ENCODE results near the gene FRMD4B. TPM values are rescaled to one million over a fixed set of nuclear protein-coding genes. Genes with fewer than 3 reads are reported as not detected.

The FRMD4B gene
- total RNA-seq, 1 donor from 2014 or later: 16.1 TPM

DNA sequence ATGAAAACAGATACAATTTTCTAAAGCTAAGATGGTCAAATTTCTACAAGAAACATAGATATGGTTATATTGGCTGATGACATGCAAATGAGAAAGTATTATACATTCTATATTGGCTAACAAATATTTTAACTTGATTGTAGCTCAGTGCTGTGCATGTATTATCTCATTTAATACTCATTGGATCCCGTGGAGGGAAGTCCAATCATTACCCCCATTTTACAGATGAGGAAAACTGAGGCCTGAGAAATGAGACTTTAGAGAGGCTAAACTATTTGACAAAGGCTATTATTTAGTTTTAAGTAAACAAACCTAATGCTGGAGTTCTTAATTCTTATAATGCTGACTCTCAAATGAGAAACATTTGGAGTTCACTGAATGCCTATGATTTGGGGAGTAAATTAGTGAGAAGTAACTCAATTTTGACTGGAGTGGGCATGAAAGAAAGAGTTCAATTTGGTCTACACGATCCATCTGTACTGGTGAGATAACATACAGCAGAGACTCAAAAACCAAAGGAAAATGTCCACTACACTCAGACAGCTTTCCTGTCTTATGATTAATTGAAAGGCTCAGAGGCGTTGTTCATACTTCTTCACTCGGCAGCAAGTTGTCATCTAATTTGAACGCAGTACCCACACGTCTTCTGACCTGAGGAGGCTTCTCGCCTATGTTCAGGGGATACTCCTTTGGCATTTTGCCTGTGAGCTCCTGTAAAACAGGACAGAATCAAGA is 191.3 kb downstream of the FRMD4B start:
- Histone ChIP-seq H3K36me3 (peaks cover 62% of the 10 kb centered on the region), H3K27me3 (ENCODE audit: low read depth) (no peaks in the 10 kb centered on the region), H3K9me3 (replicated peaks) (no peaks in the 10 kb centered on the region), H3K27ac (replicated peaks) (no peak overlapping the region), H3K4me1 (peaks cover 14% of the 10 kb centered on the region), H3K4me3 (no peak overlapping the region)
- intact Hi-C loops (cut with micrococcal nuclease): no loop called here
- no peak for DNase-seq
- TF ChIP-seq, protein P1, sequence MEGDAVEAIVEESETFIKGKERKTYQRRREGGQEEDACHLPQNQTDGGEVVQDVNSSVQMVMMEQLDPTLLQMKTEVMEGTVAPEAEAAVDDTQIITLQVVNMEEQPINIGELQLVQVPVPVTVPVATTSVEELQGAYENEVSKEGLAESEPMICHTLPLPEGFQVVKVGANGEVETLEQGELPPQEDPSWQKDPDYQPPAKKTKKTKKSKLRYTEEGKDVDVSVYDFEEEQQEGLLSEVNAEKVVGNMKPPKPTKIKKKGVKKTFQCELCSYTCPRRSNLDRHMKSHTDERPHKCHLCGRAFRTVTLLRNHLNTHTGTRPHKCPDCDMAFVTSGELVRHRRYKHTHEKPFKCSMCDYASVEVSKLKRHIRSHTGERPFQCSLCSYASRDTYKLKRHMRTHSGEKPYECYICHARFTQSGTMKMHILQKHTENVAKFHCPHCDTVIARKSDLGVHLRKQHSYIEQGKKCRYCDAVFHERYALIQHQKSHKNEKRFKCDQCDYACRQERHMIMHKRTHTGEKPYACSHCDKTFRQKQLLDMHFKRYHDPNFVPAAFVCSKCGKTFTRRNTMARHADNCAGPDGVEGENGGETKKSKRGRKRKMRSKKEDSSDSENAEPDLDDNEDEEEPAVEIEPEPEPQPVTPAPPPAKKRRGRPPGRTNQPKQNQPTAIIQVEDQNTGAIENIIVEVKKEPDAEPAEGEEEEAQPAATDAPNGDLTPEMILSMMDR (IDR thresholded peaks at IDR 0.05; ENCODE audit: borderline replicate concordance): no peak

DNA sequence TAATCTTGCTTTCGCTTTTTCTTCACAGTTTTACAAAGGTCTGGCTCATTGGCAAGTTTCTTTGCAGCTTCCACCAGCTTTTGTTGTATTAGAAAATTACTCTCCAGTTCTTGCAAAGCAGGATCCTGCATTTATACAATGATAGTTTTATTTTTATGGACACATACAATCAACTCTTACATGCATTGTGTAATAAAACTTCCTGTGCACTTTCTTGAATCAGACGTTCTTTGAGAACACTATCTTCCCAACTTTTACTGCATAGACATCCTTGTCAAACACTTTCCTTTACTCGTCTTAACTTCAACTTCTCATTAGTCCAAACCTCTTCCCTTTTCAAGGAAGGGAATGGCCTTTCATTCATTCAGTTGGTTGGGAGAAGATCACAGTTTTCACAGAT is 192.1 kb downstream of the FRMD4B start:
- TF ChIP-seq, protein P1 (IDR thresholded peaks at IDR 0.05; ENCODE audit: borderline replicate concordance): no peak
- no peaks in the 10 kb centered on the region for H3K9me3 ChIP-seq (replicated peaks)
- DNase-seq: no peak
- no peaks in the 10 kb centered on the region for H3K27me3 ChIP-seq (ENCODE audit: low read depth)
- H3K4me3 ChIP-seq: no peak overlapping the region
- intact Hi-C loops (cut with micrococcal nuclease): no loop called here
- H3K4me1 ChIP-seq: peaks cover 7% of the 10 kb centered on the region
- no peak overlapping the region for H3K27ac ChIP-seq (replicated peaks)
- H3K36me3 ChIP-seq: peaks cover 70% of the 10 kb centered on the region

DNA sequence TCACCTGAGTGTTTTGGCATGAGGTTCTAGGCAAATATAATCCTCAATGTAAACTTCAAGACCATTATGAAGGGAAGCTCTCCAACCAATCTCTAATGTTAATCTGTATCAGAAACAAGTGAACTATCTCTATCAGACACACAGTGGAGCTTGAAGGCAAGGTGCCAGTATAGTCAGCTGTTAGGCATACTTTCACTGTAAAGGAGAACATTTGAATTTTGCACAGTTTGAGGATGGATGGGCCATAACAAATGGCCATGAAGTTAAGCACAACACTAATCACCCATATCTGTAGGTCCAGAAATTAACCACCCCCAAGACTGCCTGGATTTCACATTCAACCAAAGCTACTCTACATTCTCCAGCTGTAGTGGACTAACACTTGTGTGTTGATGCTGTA is 194.4 kb downstream of the FRMD4B start:
- intact Hi-C loops (cut with micrococcal nuclease): no loop called here
- no peaks in the 10 kb centered on the region for H3K27me3 ChIP-seq (ENCODE audit: low read depth)

DNA sequence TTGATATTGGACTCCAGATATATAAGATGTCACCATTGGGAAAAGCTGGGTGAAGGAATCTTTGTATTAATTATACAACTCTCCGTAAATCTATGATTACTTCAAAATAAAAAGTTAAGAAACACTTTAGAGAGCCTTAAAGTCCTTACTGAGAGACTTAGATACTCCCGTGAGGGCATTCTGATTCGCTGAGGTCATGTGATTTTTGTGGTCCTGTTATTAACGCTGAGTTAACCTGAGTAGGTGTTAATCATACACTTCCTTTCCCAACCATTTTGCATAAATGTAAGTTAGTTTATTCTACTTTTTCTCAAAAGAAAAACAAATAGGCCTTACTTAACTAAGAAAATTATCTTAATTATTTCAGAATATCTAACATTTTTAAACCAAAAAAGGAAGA is 196.4 kb downstream of the FRMD4B start:
- H3K9me3 ChIP-seq (replicated peaks): no peaks in the 10 kb centered on the region
- no peaks in the 10 kb centered on the region for H3K4me1 ChIP-seq
- intact Hi-C loops (cut with micrococcal nuclease): no loop called here
- H3K27me3 ChIP-seq (ENCODE audit: low read depth): no peaks in the 10 kb centered on the region
- H3K27ac ChIP-seq (replicated peaks): no peak overlapping the region
- H3K36me3 ChIP-seq: peaks cover 95% of the 10 kb centered on the region
- DNase-seq: no peak
- TF ChIP-seq, protein P1 (IDR thresholded peaks at IDR 0.05; ENCODE audit: borderline replicate concordance): no peak
- no peak overlapping the region for H3K4me3 ChIP-seq

More for the DNA sequence above, 194.4 kb downstream of the FRMD4B start:
- DNase-seq: no peak
- peaks cover 83% of the 10 kb centered on the region for H3K36me3 ChIP-seq
- H3K4me1 ChIP-seq: no peaks in the 10 kb centered on the region
- H3K27ac ChIP-seq (replicated peaks): no peak overlapping the region
- TF ChIP-seq, protein P1 (IDR thresholded peaks at IDR 0.05; ENCODE audit: borderline replicate concordance): no peak
- H3K9me3 ChIP-seq (replicated peaks): no peaks in the 10 kb centered on the region
- no peak overlapping the region for H3K4me3 ChIP-seq

DNA sequence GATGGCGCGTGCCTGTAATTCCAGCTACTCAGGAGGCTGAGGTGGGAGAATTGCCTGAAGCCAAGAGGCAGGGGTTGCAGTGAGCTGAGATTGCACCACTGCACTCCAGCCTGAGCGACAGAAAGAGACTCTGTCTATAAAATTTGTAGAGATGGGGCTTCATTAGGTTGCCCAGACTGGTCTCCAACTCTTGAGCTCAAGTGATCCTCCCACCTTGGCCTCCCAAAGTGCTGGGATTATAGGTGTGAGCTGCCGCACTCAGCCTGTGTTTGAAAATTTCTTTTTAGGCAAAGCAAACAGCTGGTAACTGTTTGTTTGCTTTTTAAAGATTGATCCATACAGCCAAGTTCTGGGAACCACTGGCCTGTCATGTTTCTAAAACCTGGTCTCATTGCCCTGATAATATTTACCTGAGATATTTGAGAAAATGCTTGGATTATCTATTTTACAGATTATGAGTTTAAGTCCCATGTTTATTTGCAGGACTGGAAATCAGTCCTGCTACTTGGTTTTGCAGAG is 199.3 kb downstream of the FRMD4B start:
- TF ChIP-seq, protein P1 (IDR thresholded peaks at IDR 0.05; ENCODE audit: borderline replicate concordance): no peak
- Histone ChIP-seq H3K27ac (replicated peaks) (no peak overlapping the region), H3K9me3 (replicated peaks) (no peaks in the 10 kb centered on the region), H3K36me3 (peaks cover 84% of the 10 kb centered on the region), H3K4me1 (peaks cover 12% of the 10 kb centered on the region), H3K4me3 (no peak overlapping the region), H3K27me3 (ENCODE audit: low read depth) (no peaks in the 10 kb centered on the region)
- intact Hi-C loops (cut with micrococcal nuclease): no loop called here
- DNase-seq: no peak
